Stimulated activated CD8-positive, alpha-beta memory T cell treated with anti-CD3 and anti-CD28 coated beads, Interleukin-15, amount 100 ng/mL, for 48 hours (primary cell): ENCODE measurements around the gene MATR3.
"Not testable (repeated sequence)": the region's sequence is repeated elsewhere in the genome, so short reads cannot be mapped to it uniquely, and the experiment has no call there.

Experiments
- DNase-seq, 2 donors: peaks; one replicate each; pipeline ENCODE4 v3.0.0-alpha.2; 2020; ENCODE audit warnings: low read depth in 2 of 2

The MATR3 gene, protein sequence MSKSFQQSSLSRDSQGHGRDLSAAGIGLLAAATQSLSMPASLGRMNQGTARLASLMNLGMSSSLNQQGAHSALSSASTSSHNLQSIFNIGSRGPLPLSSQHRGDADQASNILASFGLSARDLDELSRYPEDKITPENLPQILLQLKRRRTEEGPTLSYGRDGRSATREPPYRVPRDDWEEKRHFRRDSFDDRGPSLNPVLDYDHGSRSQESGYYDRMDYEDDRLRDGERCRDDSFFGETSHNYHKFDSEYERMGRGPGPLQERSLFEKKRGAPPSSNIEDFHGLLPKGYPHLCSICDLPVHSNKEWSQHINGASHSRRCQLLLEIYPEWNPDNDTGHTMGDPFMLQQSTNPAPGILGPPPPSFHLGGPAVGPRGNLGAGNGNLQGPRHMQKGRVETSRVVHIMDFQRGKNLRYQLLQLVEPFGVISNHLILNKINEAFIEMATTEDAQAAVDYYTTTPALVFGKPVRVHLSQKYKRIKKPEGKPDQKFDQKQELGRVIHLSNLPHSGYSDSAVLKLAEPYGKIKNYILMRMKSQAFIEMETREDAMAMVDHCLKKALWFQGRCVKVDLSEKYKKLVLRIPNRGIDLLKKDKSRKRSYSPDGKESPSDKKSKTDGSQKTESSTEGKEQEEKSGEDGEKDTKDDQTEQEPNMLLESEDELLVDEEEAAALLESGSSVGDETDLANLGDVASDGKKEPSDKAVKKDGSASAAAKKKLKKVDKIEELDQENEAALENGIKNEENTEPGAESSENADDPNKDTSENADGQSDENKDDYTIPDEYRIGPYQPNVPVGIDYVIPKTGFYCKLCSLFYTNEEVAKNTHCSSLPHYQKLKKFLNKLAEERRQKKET

DNA sequence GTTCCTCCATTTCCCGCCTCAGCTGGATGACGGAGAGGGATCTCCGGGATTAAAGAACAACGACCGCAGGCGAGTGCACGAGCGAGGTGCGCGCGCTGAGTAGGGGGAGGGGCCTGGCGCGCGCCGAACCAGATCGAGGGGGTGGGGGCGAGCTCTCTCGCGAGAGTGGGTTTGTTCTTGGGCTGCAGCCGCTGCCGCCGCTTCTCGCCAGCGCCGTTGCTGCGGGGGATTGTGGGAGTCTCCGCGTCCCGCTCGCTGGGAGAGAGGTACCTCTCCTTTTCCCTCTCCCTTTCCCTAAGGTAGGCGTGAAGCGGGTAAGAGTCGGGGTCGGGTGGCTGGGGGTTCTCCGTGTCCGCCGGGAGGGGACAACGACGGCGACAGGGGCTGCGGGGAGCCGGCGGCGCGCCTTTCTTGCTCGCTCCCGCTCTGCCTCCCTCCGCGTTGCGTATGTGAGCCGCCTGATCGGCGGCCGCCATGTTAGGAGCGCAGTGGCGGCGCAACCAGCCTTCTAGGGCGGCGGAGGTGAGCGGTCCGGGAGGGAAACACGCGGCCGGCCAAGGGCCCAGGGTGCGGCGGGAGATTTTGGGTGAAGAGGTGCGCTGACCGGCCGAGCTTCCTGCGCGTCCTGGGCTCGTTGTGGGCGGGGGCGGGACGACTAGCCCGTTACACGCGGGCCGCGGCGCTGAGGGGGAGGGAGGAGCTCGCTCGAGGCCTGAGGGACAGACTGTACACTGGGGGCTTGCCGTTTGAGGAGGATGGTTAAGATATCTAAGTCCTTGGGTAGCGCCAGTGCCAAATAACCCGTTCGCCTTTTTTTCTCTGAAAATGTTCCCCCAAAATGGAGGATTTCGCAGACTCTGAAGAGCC lies at the start of gene MATR3:
TSS of gene MATR3 (plus strand) at position 234 of the 867 bp plus-strand sequence. CDS start 13,676 bp downstream, outside the sequence.
- peak; percentile 84 to 89 for DNase-seq

DNA sequence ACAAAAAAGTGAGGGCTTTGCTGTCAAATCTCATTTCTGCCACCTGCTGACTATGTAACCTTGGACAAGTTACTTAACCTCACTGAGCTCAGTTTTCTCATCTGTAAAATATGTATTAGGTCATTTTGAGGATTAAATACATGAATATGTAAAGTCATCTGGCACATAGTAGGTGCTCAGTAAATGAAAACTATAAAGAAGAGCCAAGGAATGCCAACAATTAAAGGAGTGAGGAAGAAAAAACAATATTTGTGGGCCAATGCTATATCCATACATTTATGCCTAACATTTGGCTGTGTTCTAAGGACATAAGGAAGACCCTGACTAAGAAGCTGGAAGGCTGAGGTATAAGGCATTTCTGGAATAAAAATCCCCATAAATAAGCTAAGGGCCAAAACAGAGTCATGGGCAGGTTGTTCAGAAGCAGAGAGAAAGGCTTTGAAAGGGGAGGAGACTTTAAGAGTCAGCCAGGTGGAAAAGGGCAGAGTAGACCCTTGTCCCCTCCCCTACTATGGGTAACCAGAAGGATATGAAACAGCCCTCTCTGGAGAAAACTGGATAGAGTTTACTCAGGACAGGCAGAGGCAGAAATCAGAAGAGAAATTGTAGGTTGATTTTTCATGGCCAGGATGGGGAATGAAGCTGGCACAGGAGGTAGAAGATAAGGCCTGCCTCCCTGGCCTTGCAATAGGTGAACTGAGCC lies 47.8 kb upstream of the MATR3 start:
- no peak for DNase-seq

DNA sequence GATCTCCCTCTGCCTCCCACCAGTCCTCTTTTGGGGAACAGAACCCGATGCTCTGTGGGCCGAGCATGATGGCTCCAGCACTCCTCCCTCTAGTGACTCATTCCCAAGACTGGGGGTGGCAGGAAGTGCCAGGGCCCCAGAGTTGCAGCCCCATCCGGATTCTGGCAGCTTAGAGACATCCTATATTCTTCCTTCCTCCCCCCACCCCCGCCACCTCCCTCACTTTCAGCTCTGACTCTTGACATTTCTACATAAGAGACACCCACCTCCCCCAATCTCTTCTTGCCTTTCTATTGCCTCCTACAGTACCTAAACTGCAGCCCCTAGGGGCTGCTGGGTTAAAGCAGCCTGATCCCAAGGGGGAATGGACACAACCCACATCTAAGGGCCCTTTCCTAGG lies 47.1 kb upstream of the MATR3 start:
- peak; percentile 52 to 56 for DNase-seq

DNA sequence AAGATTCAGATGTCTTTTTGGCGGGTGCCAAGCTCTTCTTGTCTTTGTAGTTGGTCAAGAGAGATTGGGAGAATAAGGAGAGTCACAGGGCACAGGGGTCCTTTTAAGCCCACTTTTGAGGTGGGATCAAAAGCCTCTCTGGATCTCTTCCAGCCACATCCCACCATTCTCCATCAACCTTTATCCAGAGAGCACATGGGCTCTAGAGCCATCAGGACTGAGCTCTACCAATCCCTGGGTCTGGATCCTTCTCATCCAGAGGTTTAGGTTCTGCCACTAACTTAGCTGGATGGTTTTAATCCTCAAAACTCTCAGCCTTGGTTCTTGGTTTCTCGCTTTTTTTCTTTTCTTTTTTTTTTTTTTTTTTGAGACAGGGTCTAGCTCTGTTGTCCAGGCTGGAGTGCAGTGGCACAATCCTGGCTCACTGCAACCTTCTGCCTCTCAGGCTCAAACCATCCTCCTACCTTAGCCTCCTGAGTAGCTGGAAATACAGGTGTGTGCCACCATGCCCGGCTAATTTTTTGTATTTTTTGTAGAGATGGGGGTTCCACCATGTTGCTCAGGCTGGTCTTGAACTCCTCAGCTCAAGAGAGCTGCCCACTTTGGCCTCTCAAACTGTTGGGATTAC lies 44.6 kb upstream of the MATR3 start:
- no peak for DNase-seq

DNA sequence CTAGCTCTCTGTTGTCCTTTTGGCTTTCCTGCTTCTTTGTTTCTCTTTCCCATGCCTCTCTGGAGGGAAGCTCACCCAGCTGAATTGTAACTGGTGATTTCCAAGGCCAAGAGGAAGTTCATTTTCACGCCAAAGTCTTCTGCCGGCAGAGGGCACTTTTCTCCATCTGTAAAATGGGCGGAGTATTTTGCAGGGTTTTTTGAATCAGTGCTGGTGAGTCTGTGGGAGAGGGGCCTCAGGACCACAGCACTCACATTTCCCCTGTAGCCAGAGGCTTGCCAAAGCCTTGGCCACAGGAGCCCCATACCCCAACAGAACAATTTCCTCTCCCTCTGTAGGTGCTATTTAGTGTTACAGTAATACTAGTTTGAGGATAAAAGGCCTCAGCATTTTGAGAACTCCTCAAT lies 42.3 kb upstream of the MATR3 start:
- DNase-seq: no peak

DNA sequence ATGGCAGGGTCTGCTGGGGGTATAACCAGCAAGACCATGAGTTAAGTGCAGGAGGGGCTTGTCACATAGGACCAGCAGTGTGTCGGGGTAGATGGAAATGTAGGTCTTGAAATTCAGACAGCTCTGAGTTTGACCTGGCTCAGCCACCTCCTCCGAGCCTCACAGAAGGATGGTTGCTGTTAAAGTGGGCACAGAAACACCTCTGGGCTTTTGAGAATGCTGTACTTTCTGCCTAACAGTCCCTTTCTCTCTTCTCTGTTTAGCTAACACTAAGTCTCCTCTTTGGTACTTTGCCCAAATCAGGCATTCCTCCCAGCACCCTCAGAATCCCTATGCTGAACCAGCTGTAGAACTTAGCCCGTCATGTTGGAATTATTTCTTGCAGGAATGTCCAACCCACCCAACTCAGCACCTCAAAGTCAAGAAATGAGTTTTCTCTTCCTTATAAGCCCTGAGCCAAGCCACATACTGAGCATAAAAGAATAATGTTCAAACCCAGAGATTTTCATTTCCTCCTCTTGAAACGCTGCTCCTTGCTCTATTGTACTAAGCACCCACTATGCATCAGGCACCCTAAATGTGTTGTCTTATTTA lies 41.7 kb upstream of the MATR3 start:
- no peak for DNase-seq

DNA sequence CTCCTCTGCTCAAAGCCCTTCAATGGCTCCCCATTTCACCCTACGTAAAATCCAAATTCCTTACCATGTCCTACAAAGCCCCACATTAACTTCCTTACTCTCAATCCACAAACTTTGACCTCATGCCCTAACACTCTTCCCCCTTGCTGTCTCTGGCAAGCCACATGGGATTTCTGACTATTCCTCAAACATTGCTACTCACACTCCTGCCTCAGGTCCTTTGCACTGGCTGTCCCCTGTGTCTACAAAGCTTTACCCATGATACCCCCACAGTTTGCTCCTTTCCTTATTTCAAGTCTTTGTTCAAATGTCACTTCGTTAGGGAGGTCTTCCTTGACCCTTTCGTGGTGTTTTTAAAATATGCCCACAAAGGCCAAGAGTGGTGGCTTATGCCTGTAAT lies 40.4 kb upstream of the MATR3 start:
- no peak for DNase-seq

DNA sequence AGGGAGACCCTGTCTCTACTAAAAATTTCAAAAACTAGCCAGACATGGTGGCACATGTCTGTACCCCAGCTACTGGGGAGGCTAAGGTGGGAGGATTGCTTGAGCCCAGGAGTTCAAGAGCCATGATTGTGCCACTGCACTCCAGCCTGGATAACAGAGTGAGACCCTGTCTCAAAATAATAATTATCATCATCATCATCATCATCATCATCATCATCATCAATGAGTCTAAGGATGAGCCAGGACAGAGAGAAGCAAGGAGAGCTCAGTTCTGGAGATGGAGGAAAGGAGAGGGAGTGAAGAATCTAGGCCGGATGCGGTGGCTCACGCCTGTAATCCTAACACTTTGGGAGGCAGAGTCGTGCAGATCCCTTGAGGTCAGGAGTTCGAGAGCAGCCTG lies 36.7 kb upstream of the MATR3 start:
- no peak for DNase-seq

DNA sequence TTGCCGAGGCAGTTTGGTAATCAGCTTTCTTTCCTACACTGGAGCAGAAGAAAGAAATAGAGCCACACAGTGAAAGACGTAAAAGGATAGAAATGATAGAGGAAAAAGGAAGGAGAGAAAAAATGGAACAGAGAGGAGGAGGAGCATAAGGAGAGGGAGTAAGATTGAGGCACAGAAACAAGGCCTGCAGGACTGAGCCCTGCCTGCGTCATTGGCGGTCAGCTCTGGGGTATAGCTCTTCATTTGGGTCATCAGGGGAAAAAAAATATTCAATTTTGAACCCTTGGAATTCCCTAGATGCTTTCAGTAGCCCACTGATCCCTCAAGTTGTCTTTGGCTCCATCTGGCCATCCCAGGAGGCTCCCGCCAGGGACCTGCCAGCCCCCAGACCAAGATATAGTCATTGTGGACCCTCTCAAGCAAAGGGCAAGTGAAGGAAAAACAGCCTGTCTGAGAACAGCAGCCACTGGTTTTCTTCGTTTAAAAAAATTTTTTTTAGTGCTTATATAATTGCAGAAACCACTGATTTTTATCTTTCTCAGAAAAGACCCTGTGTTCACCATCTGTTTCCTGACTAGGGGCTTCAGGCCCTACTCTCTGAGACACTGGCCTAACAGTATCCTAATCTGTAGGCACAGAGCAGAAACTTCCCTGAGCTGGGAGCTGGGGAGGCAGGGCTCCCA lies 31.3 kb upstream of the MATR3 start:
- no peak for DNase-seq

DNA sequence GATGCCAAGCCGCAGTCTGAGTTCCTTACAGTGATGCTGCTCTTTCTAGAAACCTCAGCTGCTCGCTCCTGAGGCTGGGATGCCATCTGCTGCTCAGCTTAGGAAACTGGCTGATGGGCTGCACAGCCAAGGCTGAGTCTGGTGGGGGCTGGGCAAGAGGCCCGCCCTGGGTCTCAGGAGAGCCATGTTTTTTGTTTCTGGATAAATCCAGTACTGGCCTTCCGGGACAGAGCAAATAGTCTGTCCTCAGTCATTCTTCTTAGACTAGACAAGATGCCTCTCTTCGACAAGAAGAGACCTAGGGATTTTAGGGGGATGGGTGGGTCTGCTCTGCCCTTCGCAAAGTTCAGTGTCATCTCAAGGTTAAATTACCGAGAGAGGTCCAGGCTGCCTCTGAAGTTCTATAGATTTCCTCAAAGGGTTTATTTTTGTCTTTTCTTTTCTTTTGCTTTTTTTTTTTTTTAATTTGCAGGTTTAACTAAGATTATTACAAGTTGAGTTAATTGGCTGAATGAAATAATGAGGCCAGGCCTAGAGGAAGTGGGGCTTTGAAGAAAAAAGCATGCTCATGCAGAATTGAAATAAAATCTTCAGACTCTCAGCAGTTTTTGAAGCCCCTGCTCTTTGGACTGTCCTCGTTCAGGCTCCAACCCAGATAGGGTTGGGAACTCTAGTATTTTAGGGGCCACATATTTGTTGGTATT lies 30.6 kb upstream of the MATR3 start:
- DNase-seq: peak; percentile 56 to 59

DNA sequence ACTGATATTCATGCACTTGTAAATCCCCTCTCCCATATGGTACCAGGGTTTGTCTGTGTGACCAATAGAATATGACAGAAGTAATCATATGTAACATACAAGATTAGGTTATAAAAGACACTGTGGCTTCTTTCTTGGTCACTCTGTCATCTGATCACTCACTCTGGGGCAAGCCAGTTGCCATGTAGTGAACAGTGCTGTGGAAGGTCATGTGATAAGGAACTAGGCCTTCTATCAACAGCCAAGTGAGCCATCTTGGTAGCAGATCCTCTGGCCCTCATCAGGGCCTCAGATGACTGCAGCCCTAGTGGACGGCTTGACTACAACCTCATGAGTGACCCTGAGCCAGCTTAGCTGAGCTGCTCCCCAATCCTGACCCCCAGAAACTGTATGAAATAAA lies 30.0 kb upstream of the MATR3 start:
- no peak for DNase-seq

DNA sequence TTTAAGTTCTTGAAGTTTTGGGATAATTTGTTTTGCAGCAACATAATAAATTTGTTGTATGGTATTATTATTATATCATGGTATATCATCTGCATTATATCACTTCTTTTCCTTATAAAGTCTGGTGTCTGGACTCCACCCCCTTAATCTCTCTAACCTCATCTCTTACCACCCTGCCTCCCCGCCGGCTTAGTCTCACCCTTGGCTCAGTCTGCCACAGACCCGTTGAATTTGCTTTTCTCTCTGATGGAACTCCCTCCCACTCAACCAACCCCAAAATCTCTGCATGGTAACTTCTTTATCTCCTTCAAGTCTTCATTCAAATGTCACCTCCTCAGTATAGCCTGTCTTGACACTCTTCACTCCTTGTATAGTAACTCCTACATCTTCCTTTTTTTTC lies 29.6 kb upstream of the MATR3 start:
- no peak for DNase-seq

DNA sequence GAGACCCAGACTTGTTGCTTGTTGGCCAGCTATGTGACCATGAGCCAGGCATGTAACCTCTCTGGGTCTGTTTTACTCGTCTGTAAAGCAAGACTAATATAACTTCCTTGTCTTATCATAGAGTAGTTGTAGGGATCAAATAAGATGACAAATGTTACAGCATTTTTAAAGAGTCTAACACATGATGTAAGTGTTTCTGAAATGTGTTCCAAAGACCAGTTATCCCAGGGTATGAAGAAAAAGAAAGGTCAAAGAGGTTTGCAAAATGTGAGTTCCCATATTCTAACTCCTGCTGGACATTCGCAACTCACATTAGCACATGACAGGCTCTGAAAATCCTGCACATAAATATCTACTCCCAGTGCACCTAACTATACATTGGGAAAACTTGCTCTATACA lies 28.5 kb upstream of the MATR3 start:
- no peak for DNase-seq

DNA sequence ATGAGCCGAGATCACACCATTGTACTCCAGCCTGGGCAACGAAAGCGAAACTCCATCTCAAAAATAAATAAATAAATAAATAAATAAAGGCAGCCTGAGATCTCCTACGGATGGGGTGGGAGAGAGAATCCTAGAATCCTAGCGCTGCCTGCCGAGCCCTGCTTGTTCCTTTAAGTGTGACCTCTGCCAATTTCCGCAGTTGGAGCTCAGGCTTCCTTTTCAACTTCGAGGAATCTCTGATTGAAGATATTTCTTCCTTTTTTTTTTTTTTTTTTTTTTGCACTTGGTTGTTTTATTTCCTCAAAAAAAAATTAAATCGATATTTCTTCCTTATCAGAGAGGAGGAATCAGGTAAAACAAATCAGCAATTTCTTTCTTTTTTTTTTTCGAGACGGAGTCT lies 27.3 kb upstream of the MATR3 start:
- DNase-seq: no peak

DNA sequence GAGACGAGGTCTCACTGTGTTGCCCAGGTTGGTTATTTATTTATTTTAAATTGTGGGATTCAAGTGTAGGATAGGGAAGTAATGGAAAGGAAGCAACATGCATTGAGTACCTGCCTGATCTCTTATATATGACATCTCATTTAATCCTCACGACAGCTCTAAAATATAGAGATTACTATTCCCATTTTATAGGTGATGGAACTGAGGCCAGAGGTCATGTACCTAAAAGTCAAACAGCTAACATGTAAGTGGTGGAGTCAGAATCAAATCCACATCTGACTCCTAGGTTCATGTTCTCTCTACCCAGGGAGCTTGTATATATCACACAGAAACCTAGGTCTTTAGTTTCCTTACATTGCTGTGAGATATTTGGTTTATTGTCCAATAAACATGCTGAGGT lies 26.1 kb upstream of the MATR3 start:
- no peak for DNase-seq

DNA sequence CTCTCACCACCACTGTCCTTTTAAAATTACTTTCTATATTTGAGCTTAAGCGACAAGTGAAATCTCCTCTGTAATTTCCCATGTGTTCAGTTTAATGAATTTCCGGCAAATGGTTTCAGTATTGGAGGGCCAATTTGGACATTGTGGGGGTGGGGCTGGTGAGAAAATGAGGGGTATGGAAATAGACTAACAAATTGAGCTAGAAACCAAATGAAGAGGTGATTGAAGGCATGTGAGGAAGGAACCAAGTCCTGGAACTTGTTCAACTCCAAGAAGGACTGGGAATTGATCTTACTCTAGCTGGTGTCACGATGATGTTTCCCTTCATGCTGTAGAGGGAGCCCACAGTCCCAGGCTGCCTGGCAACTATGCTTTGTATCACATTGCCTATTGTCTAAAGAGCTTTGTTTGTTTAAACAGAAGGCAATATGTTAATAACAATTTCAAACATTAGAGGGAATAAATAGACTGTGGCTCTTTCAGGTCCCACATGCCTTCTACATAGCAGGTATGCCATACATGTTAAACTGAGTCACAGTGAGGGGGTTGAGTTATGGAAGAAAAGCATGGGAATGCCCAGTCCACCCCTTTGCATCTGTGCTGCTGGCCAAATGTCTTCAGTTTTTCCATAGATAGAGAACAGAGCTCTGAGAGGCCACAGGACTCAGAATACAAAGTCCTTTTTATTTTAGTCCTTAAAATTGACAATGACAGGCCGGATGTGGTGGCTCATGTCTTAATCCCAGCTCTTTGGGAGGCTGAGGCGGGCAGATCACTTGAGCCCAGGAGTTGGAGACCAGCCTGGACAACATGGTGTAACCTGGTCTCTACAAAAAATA lies 25.0 kb upstream of the MATR3 start:
- no peak for DNase-seq

DNA sequence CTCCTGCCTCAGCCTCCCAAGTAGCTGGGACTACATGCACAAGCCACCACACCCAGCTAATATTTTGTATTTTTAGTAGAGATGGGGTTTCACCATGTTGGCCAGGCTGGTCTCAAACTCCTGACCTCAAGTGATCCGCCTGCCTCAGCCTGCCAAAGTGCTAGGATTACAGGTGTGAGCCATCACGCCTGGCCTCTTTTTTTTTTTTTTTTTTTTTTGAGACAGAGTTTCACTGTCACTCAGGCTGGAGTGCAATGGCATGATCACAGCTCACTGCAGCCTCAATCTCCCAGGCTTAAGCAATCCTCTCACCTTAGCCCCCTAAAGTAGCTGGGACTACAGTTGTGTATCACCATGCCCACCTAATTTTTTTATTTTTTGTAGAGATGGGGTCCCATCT lies 22.8 kb upstream of the MATR3 start:
- not testable (repeated sequence) for DNase-seq
